GM21619 (cell line): ENCODE data around the gene OR9A4.

Experiments
- ATAC-seq: cut with Tn5 transposase; IDR thresholded peaks from one replicate; pipeline ENCODE4 v1.9.1; 2021; ENCODE audit not compliant: unreplicated experiment

OR9A4 gene

DNA sequence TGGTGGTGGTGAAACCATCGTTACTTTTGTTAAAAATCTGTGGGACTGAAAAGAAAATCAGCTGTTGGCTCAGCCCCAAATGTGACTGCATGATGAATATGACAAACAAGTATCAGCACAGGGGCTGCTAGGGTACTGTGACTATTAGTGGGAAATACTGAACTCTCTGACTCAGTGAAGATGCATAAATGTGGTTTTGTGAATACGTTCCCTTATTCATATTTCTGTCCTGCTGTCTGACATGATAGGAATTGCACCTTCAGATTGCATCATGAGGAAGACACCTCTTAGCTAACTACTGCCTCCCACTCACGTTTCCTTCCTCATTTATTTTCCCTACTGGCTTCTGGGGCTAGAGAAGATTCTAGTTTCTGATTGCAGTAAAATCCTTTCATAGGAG is 29.2 kb downstream of the OR9A4 start:
- no peak for ATAC-seq

DNA sequence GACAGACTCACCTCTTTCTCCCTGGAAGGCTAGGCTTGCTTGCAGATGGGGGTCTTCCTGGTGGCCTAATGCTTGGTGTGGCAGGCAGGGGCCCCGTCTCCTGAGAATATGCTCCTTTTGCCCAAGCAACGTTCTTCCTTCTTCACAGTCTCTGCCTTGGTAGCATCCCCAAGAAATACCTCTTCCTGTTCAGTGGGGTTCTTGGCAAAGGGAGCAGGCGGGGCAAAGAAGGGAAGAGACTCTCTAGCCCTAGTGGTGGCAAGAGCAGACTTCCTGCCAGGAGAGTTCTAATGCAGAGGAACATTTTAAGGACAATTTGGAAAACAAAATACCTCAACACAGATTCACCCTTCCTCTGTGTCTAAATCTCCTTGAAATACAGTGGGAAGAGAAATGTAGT is 30.6 kb downstream of the OR9A4 start, which contains the start of gene CLEC5A:
Gene CLEC5A (minus strand): TSS at position 179 of the 400 bp plus-strand sequence. CDS start 682 bp downstream, outside the sequence.
- no peak for ATAC-seq

DNA sequence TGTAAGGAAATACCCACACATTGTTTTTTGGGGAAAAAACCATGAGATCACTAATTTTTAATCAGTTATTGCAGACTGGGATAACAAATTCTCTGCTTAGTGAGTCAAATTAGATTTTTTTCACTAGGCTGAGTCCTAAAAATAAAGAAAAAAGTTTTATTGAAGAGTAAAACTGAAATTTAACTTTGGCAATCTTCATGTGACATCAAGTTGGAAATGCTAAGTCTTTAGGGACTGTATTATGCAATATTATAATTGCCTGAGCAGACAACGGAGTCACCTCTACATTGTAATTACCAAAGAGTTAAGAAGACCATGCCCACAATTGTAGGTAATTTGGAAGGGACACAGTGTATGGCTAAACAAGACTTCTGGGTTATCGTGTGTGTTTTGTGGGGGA is 32.8 kb downstream of the OR9A4 start:
- ATAC-seq = no peak

DNA sequence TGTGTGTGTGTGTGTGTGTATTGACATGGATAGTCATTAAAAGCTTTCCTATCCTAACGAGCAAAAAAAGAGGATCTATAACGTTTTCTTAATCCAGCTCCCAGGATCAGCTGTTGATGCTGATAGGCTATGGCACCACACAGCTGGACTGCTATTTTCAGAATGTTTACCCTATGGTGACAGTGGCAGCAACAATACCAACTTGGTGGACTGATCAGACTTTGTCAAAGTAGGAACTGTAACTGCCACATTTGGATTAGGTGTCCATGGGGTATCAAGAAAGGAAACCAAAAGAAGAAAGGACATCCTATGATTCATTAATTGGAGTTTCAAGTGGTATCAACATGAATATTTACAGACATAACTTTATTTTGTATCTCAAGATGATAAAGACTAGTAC is 33.3 kb downstream of the OR9A4 start:
- ATAC-seq = no peak

DNA sequence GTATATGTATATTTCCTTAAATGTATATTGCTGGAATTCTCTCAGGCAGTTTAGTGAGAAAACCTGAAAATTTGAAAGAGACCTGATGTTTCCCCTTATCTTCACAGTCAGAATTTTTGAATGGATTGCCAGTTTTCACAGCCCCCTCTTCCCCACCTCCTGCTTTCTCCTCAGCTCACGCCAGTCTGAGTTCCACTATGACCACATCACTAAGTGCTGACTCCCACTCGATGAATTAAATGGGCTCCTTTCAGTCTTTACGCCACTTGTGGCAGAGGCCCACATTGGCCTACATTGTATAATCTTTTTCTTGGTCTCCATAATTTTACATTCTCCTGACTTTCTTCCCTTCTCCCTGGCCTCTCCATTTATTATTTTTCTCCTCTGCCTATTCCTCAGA is 33.7 kb downstream of the OR9A4 start:
- no peak for ATAC-seq

DNA sequence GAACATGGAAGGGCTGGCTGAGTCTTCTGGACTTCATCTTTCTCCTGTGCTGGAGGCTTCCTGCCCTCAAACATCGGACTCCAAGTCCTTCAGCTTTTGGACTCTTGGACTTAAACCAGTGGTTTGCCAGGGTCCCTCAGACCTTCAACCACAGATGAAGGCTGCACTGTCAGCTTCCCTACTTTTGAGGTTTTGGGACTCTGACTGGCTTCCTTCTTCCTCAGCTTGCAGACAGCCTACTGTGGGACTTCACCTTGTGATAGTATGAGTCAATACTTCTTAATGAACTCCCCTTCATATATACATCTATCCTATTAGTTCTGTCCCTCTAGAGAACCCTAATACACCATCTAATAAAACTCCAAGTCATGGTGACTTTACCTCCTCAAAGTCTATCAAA is 34.6 kb downstream of the OR9A4 start:
- ATAC-seq = no peak

DNA sequence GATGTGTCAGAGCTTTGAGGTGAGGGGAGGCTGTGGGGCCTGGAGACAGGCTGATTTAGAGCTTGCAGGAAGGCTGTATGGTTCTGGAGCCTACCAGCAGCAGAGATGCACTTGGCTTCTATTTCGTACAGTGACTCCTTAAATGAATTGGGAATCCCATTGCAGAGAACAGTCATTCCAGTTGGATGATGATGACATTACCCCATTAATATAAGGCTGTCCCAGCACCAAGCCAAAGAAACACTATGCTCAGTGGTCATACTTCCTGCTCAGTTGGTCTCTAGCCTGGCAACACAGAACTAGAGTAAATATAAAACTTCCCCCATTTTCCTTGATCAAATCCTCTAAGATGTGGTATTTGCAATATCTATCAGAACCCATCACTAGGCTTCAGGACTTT is 36.3 kb downstream of the OR9A4 start:
- no peak for ATAC-seq

DNA sequence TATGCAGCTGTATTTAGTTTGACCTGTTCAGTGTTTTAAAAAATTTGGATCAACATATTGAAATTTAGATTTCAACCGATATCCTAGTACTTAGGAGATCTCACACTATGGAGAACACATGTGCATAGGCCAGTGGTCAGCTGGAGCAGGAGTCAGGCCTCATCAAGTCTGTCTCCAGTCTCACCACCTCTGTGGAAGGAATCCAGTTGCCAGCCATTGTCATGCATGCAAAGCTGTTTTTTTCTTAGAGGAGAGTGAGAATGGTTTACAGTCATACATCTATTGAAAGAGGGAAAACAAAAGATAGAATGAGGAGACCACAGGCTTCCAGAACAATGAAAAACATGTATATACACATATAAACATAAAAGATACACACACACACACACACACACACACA is 38.1 kb downstream of the OR9A4 start:
- ATAC-seq = no peak

DNA sequence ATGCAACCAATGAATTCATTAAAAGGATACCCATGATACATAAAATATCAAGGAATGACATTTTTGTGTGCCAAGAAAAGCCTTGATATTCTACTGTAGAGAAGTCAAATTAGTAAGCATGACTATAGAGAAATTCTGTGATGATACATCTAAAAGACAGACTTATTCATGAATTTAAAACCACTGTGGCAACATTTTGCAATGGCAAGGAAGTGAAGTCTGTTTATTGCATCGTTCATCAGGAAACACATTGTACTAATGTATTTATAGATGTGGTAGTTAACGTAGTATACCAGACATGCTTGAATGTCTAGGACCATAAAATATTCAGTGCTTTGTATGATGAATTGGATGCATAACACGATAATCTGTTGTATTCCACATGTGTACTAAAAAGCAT is 39.9 kb downstream of the OR9A4 start:
- ATAC-seq = no peak

DNA sequence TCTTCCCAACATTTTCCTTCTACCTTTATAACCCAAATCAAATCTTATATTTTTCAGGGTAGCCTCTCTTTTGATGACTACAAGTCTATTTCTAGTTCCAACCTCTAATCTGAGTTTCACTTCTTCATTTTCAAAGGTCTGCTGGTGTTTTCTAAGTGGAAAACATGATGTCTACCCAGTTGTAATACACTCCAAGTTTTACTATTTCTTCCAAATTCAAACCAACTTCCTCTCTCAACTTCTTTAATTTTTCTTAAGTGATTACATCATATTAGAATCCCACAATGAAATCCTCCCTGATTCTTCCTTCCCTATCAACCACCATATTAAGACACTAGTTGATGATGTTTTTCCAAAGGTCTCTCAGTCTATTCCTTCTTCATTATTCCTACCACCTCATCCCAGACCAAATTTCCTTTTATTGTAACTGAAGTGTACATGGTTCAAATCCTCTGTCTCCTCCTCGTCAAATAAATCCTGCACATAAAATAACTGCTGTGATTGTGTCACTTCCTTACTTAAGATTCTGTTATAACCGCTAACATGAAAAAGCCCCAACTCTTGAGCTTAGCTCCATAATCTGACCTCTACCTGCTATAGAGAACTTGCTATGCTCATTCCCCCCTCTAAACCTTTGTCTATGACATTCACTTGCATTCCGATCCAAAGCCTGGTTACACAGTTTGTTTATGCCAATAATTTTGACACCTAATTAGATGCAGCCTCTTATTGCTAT is 44.7 kb downstream of the OR9A4 start:
- no peak for ATAC-seq
